K562 (cell line): ENCODE results near the gene NUDT22. TPM values are rescaled to one million over a fixed set of nuclear protein-coding genes. Genes with fewer than 3 reads are reported as not detected.

Experiments
- DACH1 ChIP-seq: fragments of 450-650 bp; IDR thresholded peaks from 2 replicates; pipeline ENCODE4 v1.6.1; 2018; ENCODE audit not compliant: partially characterized antibody
- EP300 ChIP-seq: IDR thresholded peaks from 2 replicates; pipeline ENCODE4 v1.6.1; 2012; ENCODE audit warnings: low read length, improper control_type of control experiment
- FOXK2 ChIP-seq, 2 experiments: fragments of 450-650 bp; IDR thresholded peaks in 1 of 2; conservative IDR thresholded peaks in 1 of 2; 2 replicates each; pipeline ENCODE4 v1.6.1; 2016; ENCODE audit warnings: low read depth in 2 of 2, mild to moderate bottlenecking in 1 of 2
- FOXP1 ChIP-seq: sonication (generic); formaldehyde crosslinking; IDR thresholded peaks from 2 replicates; pipeline ENCODE4 v1.8.0; 2022; ENCODE audit warnings: mild to moderate bottlenecking, missing genetic modification reagents
- HDAC2 ChIP-seq: fragments of 450-650 bp; IDR thresholded peaks from 2 replicates; pipeline ENCODE4 v1.6.1; 2016; ENCODE audit warnings: mild to moderate bottlenecking
- HMG20B ChIP-seq: fragments of 250-450 bp; sonication (Bioruptor Pico); IDR thresholded peaks from 2 replicates; pipeline ENCODE4 v1.5.0; 2021; ENCODE audit warnings: mild to moderate bottlenecking
- HMGXB4 ChIP-seq: sonication (generic); formaldehyde crosslinking; IDR thresholded peaks from 2 replicates; pipeline ENCODE4 v1.8.1; 2023; ENCODE audit warnings: mild to moderate bottlenecking, missing genetic modification reagents
- HNRNPL ChIP-seq: fragments of 200-400 bp; formaldehyde crosslinking; IDR thresholded peaks from 2 replicates; pipeline ENCODE4 v1.6.1; 2017; ENCODE audit warnings: low read depth, mild to moderate bottlenecking, low read length
- KLF6 ChIP-seq: fragments of 250-450 bp; sonication (Bioruptor Pico); IDR thresholded peaks from 2 replicates; pipeline ENCODE4 v1.4.0; 2020; ENCODE audit warnings: mild to moderate bottlenecking, moderate library complexity, borderline replicate concordance
- LARP7 ChIP-seq: fragments of 450-650 bp; IDR thresholded peaks from 2 replicates; pipeline ENCODE4 v1.6.1; 2016
- OTX1 ChIP-seq: fragments of 450-650 bp; formaldehyde crosslinking; IDR thresholded peaks from 2 replicates; pipeline ENCODE4 v1.4.0; 2022; ENCODE audit warnings: mild to moderate bottlenecking
- SNIP1 ChIP-seq: fragments of 450-650 bp; IDR thresholded peaks from 2 replicates; pipeline ENCODE4 v1.7.1; 2017; ENCODE audit warnings: low read depth, mild to moderate bottlenecking
- TCFL5 ChIP-seq: fragments of 250-450 bp; sonication (Bioruptor Pico); conservative IDR thresholded peaks from 2 replicates; pipeline ENCODE4 v1.6.1; 2021; ENCODE audit warnings: mild to moderate bottlenecking, moderate library complexity, matching md5 sums
- ZBED1 ChIP-seq: IDR thresholded peaks from 2 replicates; pipeline ENCODE4 v1.6.1; 2014
- ZBTB12 ChIP-seq: fragments of 250-450 bp; sonication (Bioruptor Pico); IDR thresholded peaks from 2 replicates; pipeline ENCODE4 v1.4.0; 2020
- ZEB2 ChIP-seq: fragments of 450-650 bp; IDR thresholded peaks from 2 replicates; pipeline ENCODE4 v1.6.1; 2016
- ZNF175 ChIP-seq: fragments of 200-800 bp; sonication (Bioruptor generic); IDR thresholded peaks from 2 replicates; pipeline ENCODE4 v1.6.1; 2016; ENCODE audit warnings: low read depth, mild to moderate bottlenecking, missing genetic modification characterization, missing compliant biosample characterization
- ZNF436 ChIP-seq: fragments of 250-450, 450-650 bp; sonication (Bioruptor Pico); formaldehyde crosslinking; IDR thresholded peaks from 2 replicates; pipeline ENCODE4 v1.7.0; 2020; ENCODE audit warnings: mild to moderate bottlenecking
- ZNF592 ChIP-seq: fragments of 450-650 bp; IDR thresholded peaks from 2 replicates; pipeline ENCODE4 v1.6.1; 2017; ENCODE audit warnings: antibody characterized with exemption, mild to moderate bottlenecking
- polyA plus RNA-seq, 8 experiments: library from polyadenylated mRNA; depleted of rRNA in 4 of 8; stranded (reverse) in 5 of 8; unstranded in 3 of 8; fragments of >200 nt; fragmentation: Nextera tagmentation in 2 of 8; fragmentation: Illumina TruSeq in 1 of 8; extraction: Ambion mirVana in 2 of 8; extraction: Trizol in 1 of 8; gene quantifications; 2 replicates each; pipeline versions ENCODE4 v1.2.1 to v1.2.3, GENCODE V29; 2011 to 2014; ENCODE audit warnings: inconsistent platforms in 1 of 8, missing spikeins in 1 of 8
- total RNA-seq, 7 experiments: library from RNA; depleted of rRNA in 6 of 7; stranded (reverse); fragments of >200 nt in 6 of 7; fragmentation: Illumina TruSeq in 2 of 7; extraction: Trizol in 2 of 7; gene quantifications; 2 replicates each; pipeline versions ENCODE4 v1.2.1 to v1.2.3, GENCODE V29; 2011 to 2021; ENCODE audit warnings: low replicate concordance in 1 of 7
- TF ChIP-seq, protein P1 (sequence below): fragments of 250-450 bp; sonication (Bioruptor Pico); IDR thresholded peaks from 2 replicates; pipeline ENCODE4 v1.5.0; 2021
- TF ChIP-seq, protein P2 (sequence below): fragments of 250-450 bp; sonication (Bioruptor Pico); IDR thresholded peaks from 2 replicates; pipeline ENCODE4 v1.9.0; 2021; ENCODE audit warnings: mild to moderate bottlenecking

Gene NUDT22
- total and polyA plus RNA-seq, 9 of the 15 experiments (the other 6 are each of a cell fraction or from before 2014, with no cell fraction given), result 6.3 to 92.6 (median 37.4) TPM

DNA sequence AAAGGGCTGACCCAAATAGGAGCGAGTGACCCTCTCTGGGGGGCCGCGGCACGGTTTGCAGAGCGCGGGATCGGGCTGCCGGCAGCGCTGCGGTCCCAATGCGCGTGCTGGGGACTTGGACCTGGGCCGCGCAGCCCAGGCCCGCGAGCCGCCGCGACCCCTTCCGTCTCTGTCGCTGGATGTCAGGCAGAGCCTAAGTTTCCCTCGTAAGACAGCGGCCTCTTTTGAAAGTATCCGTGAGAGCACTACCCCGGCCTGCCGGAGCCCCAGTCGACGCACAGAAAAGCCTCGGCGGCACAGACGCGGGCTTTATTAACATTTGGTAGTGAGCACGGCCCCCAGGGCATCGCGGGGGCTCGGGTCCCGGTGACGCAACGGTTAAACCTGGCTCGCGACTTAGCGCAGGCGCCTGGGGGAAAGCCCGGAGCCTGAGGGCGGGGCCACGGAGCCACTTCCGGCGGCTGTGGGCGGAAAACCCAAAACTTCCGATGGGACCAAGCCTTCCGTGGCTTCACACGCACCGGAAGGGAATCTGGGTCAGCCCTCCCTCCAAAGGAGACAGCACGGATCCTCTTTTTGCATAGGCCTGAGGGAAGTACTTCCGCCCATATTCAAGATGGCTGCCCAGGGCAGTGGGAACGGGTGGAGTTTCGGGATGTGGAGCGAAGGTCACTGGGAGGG is 43.6 kb downstream of the NUDT22 start (continued):
- peak; percentile 26; the same call in 1 of the 2 replicates for TF ChIP-seq EP300
- TF ChIP-seq ZNF175, result peak; percentile 2
- TF ChIP-seq, protein P1, sequence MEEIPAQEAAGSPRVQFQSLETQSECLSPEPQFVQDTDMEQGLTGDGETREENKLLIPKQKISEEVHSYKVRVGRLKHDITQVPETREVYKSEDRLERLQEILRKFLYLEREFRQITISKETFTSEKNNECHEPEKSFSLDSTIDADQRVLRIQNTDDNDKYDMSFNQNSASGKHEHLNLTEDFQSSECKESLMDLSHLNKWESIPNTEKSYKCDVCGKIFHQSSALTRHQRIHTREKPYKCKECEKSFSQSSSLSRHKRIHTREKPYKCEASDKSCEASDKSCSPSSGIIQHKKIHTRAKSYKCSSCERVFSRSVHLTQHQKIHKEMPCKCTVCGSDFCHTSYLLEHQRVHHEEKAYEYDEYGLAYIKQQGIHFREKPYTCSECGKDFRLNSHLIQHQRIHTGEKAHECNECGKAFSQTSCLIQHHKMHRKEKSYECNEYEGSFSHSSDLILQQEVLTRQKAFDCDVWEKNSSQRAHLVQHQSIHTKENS (CRISPR knock-in tag), result no peak
- no peak; the same call in 1 of the 2 replicates for TF ChIP-seq ZBED1
- TF ChIP-seq, protein P2, sequence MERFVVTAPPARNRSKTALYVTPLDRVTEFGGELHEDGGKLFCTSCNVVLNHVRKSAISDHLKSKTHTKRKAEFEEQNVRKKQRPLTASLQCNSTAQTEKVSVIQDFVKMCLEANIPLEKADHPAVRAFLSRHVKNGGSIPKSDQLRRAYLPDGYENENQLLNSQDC (CRISPR knock-in tag), result 0 out of 2 replicates have a peak, but pooled peaks have one; percentile 67
- TF ChIP-seq LARP7, result no peak
- no peak for TF ChIP-seq ZEB2
- TF ChIP-seq SNIP1, result no peak
- no peak for TF ChIP-seq KLF6
- TF ChIP-seq ZNF436 (CRISPR knock-in tag), result no peak; the same call in 1 of the 2 replicates
- TF ChIP-seq FOXP1, result no peak
- TF ChIP-seq HMG20B, result no peak
- no peak for TF ChIP-seq HNRNPL
- no peak for TF ChIP-seq HMGXB4 (CRISPR knock-in tag)
- TF ChIP-seq TCFL5 (CRISPR knock-in tag), result no peak
- TF ChIP-seq OTX1, result 0 out of 2 replicates have a peak, but pooled peaks have one; percentile 12
- TF ChIP-seq ZNF592, result peak; percentile 63; the same call in 1 of the 2 replicates
- TF ChIP-seq DACH1, result no peak
- no peak for TF ChIP-seq HDAC2
- peak; percentile 74 to 78; a peak in 3 of 4 replicates for TF ChIP-seq FOXK2 (conservative IDR thresholded peaks at IDR 0.05 in 1 of 2, IDR thresholded peaks at IDR 0.05 in 1 of 2; ENCODE audit: low read depth in 2 of 2)
- TF ChIP-seq ZBTB12 (CRISPR knock-in tag), result peak; percentile 47; the same call in 1 of the 2 replicates
